ENCODE measurements around the gene GRM8.
"Not testable (repeated sequence)": the region's sequence is repeated elsewhere in the genome, so short reads cannot be mapped to it uniquely, and the experiment has no call there.

Gene GRM8

GRCh38 chr7:126887560-126887959 lies 365.2 kb downstream of the GRM8 start:
- not testable (repeated sequence) for DNase-seq; H3K9ac ChIP-seq (ENCODE audit: low read depth, low read length); H4K20me1 ChIP-seq (ENCODE audit: insufficient read depth, low read length); H3K36me3 ChIP-seq (ENCODE audit: insufficient read depth, low read length); H3K4me3 ChIP-seq (ENCODE audit: low read depth in 1 of 2, low read length in 2 of 2); H3K9me3 ChIP-seq (ENCODE audit: insufficient read depth, low read length, severe bottlenecking); H3K4me2 ChIP-seq (ENCODE audit: insufficient read depth, low read length); H3K79me2 ChIP-seq (ENCODE audit: insufficient read depth, low read length); ATAC-seq (ENCODE audit: insufficient read depth, low read depth); H2AFZ ChIP-seq (ENCODE audit: low read depth, low read length); H3K27me3 ChIP-seq (ENCODE audit: insufficient read depth, low read length, poor library complexity); H3K4me1 ChIP-seq (ENCODE audit: insufficient read depth, low read length); H3K27ac ChIP-seq (ENCODE audit: low read length)

- H2AFZ ChIP-seq (ENCODE audit: low read depth, low read length); H3K4me1 ChIP-seq (ENCODE audit: insufficient read depth, low read length); H3K27me3 ChIP-seq (ENCODE audit: insufficient read depth, low read length, poor library complexity); H3K4me3 ChIP-seq (ENCODE audit: low read depth in 1 of 2, low read length in 2 of 2); H3K36me3 ChIP-seq (ENCODE audit: insufficient read depth, low read length); H3K9me3 ChIP-seq (ENCODE audit: insufficient read depth, low read length, severe bottlenecking); H3K9ac ChIP-seq (ENCODE audit: low read depth, low read length); H3K79me2 ChIP-seq (ENCODE audit: insufficient read depth, low read length); H3K4me2 ChIP-seq (ENCODE audit: insufficient read depth, low read length); H4K20me1 ChIP-seq (ENCODE audit: insufficient read depth, low read length); ATAC-seq (ENCODE audit: insufficient read depth, low read depth); DNase-seq; H3K27ac ChIP-seq (ENCODE audit: low read length): not testable (repeated sequence)
Observed at GRCh38 chr7:126882730-126883129, 370.0 kb downstream of the GRM8 start.

- not testable (repeated sequence) for H2AFZ ChIP-seq (ENCODE audit: low read depth, low read length); H3K4me3 ChIP-seq (ENCODE audit: low read depth in 1 of 2, low read length in 2 of 2); H3K4me1 ChIP-seq (ENCODE audit: insufficient read depth, low read length); H3K36me3 ChIP-seq (ENCODE audit: insufficient read depth, low read length); ATAC-seq (ENCODE audit: insufficient read depth, low read depth); H3K4me2 ChIP-seq (ENCODE audit: insufficient read depth, low read length); H3K27me3 ChIP-seq (ENCODE audit: insufficient read depth, low read length, poor library complexity); H3K27ac ChIP-seq (ENCODE audit: low read length); DNase-seq; H3K9ac ChIP-seq (ENCODE audit: low read depth, low read length); H3K9me3 ChIP-seq (ENCODE audit: insufficient read depth, low read length, severe bottlenecking); H3K79me2 ChIP-seq (ENCODE audit: insufficient read depth, low read length); H4K20me1 ChIP-seq (ENCODE audit: insufficient read depth, low read length)
Observed at GRCh38 chr7:126881908-126882307, 370.8 kb downstream of the GRM8 start.

GRCh38 chr7:126881315-126881714 lies 371.4 kb downstream of the GRM8 start:
- H3K9ac ChIP-seq (ENCODE audit: low read depth, low read length) = no peak overlapping the region
- no peaks in the 10 kb centered on the region for H4K20me1 ChIP-seq (ENCODE audit: insufficient read depth, low read length)
- no peak overlapping the region for H3K27ac ChIP-seq (ENCODE audit: low read length)
- no peak for DNase-seq
- H2AFZ ChIP-seq (ENCODE audit: low read depth, low read length) = no peak overlapping the region
- H3K9me3 ChIP-seq (ENCODE audit: insufficient read depth, low read length, severe bottlenecking) = no peaks in the 10 kb centered on the region
- no peaks in the 10 kb centered on the region for H3K36me3 ChIP-seq (ENCODE audit: insufficient read depth, low read length)
- no peak for ATAC-seq (ENCODE audit: insufficient read depth, low read depth)
- TF ChIP-seq EZH2 (IDR thresholded peaks at IDR 0.05; ENCODE audit: borderline replicate concordance, low read depth, low read length, severe bottlenecking) (no peak), CTCF (IDR thresholded peaks at IDR 0.05; ENCODE audit: borderline replicate concordance, extremely low read depth, low read length, poor library complexity, severe bottlenecking) (no peak)
- no peak overlapping the region for H3K4me3 ChIP-seq (ENCODE audit: low read depth in 1 of 2, low read length in 2 of 2)
- H3K4me2 ChIP-seq (ENCODE audit: insufficient read depth, low read length) = no peak overlapping the region
- H3K27me3 ChIP-seq (ENCODE audit: insufficient read depth, low read length, poor library complexity) = no peaks in the 10 kb centered on the region
- H3K79me2 ChIP-seq (ENCODE audit: insufficient read depth, low read length) = no peaks in the 10 kb centered on the region
- no peaks in the 10 kb centered on the region for H3K4me1 ChIP-seq (ENCODE audit: insufficient read depth, low read length)

GRCh38 chr7:126876536-126876935 lies 376.2 kb downstream of the GRM8 start:
- ATAC-seq (ENCODE audit: insufficient read depth, low read depth); H4K20me1 ChIP-seq (ENCODE audit: insufficient read depth, low read length); H3K9me3 ChIP-seq (ENCODE audit: insufficient read depth, low read length, severe bottlenecking); H3K4me1 ChIP-seq (ENCODE audit: insufficient read depth, low read length); H3K36me3 ChIP-seq (ENCODE audit: insufficient read depth, low read length); H3K79me2 ChIP-seq (ENCODE audit: insufficient read depth, low read length); H3K4me3 ChIP-seq (ENCODE audit: low read depth in 1 of 2, low read length in 2 of 2); H3K27ac ChIP-seq (ENCODE audit: low read length); H2AFZ ChIP-seq (ENCODE audit: low read depth, low read length); H3K4me2 ChIP-seq (ENCODE audit: insufficient read depth, low read length); H3K27me3 ChIP-seq (ENCODE audit: insufficient read depth, low read length, poor library complexity); DNase-seq; H3K9ac ChIP-seq (ENCODE audit: low read depth, low read length): not testable (repeated sequence)

Measured in DND-41 (cell line).